Right ventricle myocardium superior (tissue), 1 donor: Measurements from ENCODE around the gene SLX9. TPM values are rescaled to one million over a fixed set of nuclear protein-coding genes. Genes with fewer than 3 reads are reported as not detected.

Experiments
- ATAC-seq: fragments of 200-7000 bp; cut with Tn5 transposase; one replicate; pipeline ENCODE4 v1.9.1; 2020; ENCODE audit warnings: mild to moderate bottlenecking; ENCODE audit not compliant: poor library complexity
- DNase-seq: peaks from one replicate; pipeline ENCODE4 v3.0.0-alpha.2; 2020
- intact Hi-C: fragments of 100-400 bp; cut with DNase I; formaldehyde crosslinking; loops from one replicate; pipeline ENCODE4 v1.11.2; 2022
- total RNA-seq: library from RNA; stranded (reverse); fragmentation: NEBNext Ultra II Directional; extraction: Animal tissue kit (Norgen Biotek cat#: 25700); gene quantifications from one replicate; pipeline ENCODE4 v1.2.1, GENCODE V29; 2021
- donor health status: DM: no; HTN: yes; CAD: no; lungs with severe emphysema.

SLX9 gene
- total RNA-seq, 1 donor from 2014 or later = 77.4 TPM

DNA sequence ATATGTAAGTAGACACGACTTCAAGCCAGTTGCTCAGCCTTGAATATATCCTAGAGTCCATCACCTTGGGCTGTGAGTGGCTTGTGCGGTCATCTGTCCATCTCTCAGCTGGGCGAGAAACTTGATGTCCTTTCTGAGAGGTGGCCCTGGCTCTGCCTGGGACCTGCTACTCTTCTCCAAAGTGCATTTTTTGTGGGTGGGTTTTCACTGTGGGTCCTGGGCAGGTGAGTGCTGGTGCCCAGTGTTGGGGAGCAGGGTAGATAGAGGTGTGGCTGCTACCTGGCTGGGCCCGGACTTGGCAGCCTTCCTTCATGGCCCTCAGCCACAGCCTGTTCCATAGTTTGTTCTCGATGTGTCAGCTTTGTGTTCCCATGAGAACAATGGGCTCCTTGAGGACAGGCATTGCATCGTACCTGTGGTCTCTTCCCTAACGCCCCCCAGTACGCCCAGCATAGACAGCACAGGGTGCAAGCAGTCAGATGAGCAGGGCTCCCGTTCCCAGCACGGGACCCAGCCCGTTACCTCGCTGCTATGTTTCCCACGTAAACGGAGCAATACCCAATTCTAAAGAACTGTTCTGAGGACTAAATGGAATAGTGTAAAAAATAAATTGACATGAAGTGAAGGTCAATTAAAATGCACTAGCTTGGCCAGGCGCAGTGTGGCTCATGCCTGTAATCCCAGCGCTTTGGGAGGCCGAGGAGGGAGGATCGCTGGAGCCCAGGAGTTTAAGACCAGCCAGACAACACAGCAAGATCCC, 877 bp upstream of the SLX9 start:
- intact Hi-C loops = loop anchor here (5.0 kb wide), 1 partner anchor 122 kb away; the partner anchor contains the start of gene SUMO3

GRCh38 chr21:44940116-44940631, 345 bp downstream of the SLX9 start:
- ATAC-seq = peak; percentile 15
- DNase-seq = no peak
- intact Hi-C loops = no loop called here

More for the DNA sequence above, 877 bp upstream of the SLX9 start:
- no peak for DNase-seq
- no peak for ATAC-seq

- ATAC-seq (peak; percentile 45), DNase-seq (no peak)
- intact Hi-C loops = no loop called here
These were observed 1.7 kb downstream of the SLX9 start for GRCh38 chr21:44941567-44941966.

GRCh38 chr21:44942566-44942965, 2.7 kb downstream of the SLX9 start:
- no peak for DNase-seq
- ATAC-seq = no peak
- intact Hi-C loops = no loop called here

- intact Hi-C loops = no loop called here
- ATAC-seq (no peak), DNase-seq (no peak)
These were observed 3.3 kb downstream of the SLX9 start for GRCh38 chr21:44943005-44943685.

DNA sequence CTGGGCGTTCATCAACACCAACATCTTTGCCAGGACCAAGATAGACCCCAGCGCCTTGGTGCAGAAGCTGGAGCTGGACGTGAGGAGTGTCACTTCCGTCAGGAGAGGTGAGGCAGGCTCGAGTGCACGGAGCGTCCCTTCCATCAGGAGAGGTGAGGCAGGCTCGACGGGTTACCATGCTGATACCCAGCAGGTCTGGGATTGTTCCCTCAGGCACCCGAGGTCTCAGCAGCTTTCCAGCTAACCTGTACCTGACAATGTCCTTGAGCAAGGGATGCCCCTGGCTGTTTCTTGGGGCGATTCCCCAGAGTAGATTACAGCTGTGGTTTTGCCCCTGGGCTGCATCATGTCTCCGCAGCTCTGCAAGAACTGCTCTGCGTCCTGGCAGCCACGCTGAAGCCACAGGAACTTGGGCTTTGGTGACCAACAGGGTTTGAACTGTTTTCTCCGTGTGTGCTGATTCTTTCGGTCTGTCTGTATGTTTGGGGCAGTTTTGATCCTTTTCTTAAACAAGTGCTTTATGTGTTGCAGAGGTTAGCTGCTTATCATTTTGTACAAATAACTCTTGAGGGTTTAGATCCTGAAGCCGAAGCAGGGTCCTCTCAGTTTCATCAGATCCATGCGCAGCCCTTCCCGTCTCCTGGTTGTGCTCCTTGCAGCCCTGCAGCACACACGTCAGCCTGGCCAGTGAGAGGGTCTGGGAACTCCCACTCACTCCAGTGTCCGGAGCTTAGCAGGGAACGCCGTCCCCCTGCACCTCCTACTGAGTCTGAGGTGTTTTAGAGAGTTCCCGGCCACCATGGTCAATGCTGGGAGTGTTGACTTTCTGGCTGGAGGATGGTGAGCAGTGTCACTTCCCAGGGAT, 4.1 kb downstream of the SLX9 start:
- DNase-seq (no peak), ATAC-seq (no peak)
- intact Hi-C loops = no loop called here

GRCh38 chr21:44944596-44944995, 4.8 kb downstream of the SLX9 start:
- no peak for DNase-seq
- intact Hi-C loops = no loop called here
- no peak for ATAC-seq

GRCh38 chr21:44946254-44947041, 6.6 kb downstream of the SLX9 start:
- ATAC-seq = no peak
- intact Hi-C loops = no loop called here
- no peak for DNase-seq

- DNase-seq (no peak), ATAC-seq (peak; percentile 54)
- intact Hi-C loops = no loop called here
These were observed 7.5 kb downstream of the SLX9 start for GRCh38 chr21:44947111-44947929.

GRCh38 chr21:44947930-44948331, 8.1 kb downstream of the SLX9 start:
- DNase-seq = peak; percentile 83
- peak; percentile 27 for ATAC-seq
- intact Hi-C loops = loop anchor here (2.0 kb wide), 1 partner anchor 189 kb away; no protein-coding TSS in a partner anchor

DNA sequence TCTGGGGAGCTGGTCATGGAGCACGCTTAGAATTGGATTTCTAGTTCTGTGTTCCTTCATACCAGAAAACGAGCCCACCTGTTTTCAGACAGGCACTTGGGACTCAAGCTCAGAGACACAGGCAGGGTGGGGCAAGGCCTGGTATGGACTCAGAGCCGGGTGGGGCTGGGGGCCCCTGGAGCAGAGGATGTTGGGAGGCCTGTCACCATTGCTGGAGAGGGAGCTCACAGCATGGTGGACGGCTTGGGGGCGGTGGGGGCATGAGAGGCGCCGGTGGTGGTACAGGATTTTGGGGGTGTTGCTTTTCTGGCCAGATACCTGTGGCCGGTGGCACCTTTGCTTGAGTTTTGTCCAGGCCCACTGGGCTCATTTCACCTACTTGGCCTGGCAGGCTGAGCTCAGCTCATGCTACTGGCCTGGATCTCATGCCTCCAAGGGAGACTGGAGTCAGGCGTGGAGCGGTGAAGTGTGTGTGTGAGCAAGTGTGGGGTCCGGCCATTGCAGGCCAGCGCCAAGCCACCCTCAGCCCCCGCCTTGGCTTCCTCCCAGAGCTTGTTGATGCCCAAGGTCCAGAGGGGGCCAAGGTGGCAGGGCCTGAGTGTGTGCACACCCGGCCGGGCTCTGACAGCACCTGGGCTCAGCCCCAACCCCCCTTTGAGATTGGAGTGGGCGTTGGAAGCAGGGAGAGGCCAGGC, 8.7 kb downstream of the SLX9 start:
- no peak for ATAC-seq
- intact Hi-C loops = loop anchor here (2.0 kb wide), 1 partner anchor 188 kb away; no protein-coding TSS in a partner anchor
- DNase-seq = peak; percentile 40

DNA sequence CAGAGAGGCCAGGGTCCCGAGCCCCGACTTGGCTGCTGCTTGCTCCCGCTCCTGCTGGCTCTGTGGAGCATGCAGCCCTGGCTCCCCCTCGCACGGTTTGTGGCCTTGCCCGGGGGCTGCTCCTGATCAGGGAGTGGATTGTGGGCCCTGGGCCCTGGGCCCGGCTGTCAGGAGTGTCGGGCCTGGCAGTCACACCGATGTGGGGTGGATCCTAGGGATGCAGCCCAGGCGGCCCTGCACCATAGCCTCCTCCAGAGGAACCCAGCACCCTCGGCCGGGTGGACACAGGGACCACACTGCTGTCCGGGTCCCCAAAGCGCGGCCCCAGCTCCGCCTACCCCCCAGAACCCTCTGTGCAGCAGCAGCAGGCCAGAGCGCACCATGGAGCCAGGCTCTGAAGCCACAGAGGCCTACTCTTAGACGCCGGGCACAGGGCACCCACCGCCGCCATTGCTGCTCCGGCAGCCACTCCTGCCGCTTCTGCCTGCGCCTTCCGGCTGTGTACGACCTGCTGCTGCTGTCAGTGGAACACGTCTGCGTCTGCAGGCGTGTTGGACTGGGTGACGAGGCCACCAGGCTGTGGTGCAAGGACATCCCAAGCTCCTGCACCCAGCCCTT, 9.4 kb downstream of the SLX9 start:
- ATAC-seq = no peak
- peak; percentile 54 for DNase-seq
- intact Hi-C loops = loop anchor here (2.0 kb wide), 1 partner anchor 188 kb away; no protein-coding TSS in a partner anchor

DNA sequence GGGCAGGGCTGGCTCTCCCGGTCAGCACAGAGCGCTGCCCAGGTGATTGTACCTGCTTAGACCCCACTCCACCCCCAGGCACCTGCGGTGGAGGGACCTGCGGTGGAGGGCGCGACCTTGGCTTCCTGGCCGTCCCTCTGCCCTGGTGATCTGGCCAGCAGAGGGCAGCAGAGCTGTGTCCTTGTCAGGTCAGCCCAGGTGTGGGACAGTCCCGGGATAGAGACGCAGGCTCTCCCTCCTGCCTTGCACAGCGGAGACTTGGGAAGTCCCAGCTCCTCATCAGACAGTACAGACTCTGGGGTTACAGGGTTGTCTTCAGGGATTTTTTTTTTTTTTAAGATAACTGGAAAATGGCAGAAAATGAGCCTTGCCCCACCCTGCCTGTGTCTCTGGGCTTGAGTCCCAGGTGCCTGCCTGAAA, 10.0 kb downstream of the SLX9 start:
- intact Hi-C loops = loop anchor here (2.0 kb wide), 1 partner anchor 187 kb away; no protein-coding TSS in a partner anchor
- DNase-seq = peak; percentile 94
- peak; percentile 64 for ATAC-seq

DNA sequence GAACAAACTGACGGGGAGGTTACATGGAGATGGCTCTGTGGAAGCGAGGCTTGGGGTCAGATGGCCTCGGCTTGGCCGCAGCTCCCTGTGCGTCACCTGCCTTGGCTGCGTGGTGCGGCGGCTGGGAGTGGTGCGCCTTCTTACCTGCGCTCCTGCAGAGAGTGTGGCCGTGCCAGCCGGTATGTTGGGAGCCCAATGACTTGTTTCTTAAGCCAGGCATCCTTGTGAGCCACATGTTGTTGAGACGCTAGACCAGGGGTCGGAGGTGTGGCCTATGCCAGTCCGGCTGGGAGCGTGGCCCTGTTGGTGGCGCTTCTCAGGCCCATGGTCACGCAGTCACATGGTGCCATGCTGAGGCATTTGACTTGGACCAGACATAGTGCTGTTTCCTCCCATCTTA, 10.5 kb downstream of the SLX9 start:
- intact Hi-C loops = no loop called here
- peak; percentile 50 for DNase-seq
- ATAC-seq = no peak

DNA sequence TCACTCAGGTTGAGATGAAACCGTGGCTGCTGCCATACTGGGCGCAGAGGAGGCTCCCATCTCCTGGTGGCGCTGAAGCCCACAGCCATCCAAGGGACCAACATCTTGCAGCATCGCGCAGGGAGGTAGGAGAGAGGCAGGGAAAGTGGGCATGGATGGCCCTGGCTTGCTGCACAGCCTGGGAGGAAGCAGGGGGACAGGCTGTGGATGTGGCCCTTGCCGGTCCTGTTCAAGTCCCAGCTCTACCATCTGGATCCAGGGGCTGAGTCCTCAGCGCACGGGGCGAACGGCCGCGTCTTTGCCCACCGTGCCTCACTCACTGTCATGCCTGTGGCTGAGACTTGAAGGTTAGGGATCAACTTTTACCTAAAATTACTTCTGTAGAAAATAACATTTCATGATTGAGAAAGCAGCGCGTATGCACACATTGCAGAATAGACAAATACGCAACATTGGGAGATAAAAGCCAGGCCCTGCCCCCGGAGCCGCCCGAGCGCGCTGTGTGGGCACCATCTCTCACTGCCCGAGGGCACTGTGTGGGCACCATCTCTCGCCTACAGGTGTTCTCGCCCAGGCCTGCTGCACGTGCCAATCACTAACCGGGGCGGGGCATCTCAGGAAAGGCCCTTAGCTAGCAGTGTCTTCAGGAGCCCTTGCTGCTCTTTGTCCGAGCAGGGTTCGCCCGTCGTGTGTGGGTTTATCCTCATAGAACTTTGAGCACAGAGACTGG, 11.5 kb downstream of the SLX9 start:
- ATAC-seq (no peak), DNase-seq (peak; percentile 29)
- intact Hi-C loops = no loop called here
